ENCODE measurements around the gene KDM5C. TPM values are rescaled to one million over a fixed set of nuclear protein-coding genes. Genes with fewer than 3 reads are reported as not detected.

The KDM5C gene
- total RNA-seq, 3 donors from 2014 or later = 74.5 to 109 (median 80.2) TPM

DNA sequence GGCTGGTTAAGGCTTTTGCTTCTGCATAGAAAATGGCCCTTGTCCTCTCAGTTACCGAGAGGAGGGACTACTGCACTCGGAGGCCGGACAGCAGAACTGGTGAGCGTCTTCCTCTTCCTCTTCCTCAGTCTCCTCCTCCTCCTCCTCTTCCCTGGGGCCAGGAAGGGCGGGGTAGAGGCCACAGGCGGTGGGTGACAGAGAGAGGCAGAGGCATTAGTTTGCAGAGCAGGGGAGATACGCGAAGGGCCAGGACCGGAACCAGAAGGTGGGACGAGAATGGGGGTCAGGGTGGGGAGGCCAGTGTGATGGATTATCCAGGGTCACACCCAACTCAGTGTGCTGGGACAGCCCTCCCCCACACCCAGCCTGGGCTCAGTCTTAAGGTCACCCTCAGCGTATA lies 41.9 kb upstream of the KDM5C start:
- DNase-seq (no peak), ATAC-seq (no peak)
- intact Hi-C loops (cut with DNase I, micrococcal nuclease) = no loop called here
- Histone ChIP-seq H3K4me3 (no peak overlapping the region), H3K9me3 (no peaks in the 10 kb centered on the region), H3K4me1 (ENCODE audit: low read depth) (peaks cover 2% of the 10 kb centered on the region), H3K36me3 (ENCODE audit: low read depth) (no peaks in the 10 kb centered on the region)
- TF ChIP-seq, protein P1, sequence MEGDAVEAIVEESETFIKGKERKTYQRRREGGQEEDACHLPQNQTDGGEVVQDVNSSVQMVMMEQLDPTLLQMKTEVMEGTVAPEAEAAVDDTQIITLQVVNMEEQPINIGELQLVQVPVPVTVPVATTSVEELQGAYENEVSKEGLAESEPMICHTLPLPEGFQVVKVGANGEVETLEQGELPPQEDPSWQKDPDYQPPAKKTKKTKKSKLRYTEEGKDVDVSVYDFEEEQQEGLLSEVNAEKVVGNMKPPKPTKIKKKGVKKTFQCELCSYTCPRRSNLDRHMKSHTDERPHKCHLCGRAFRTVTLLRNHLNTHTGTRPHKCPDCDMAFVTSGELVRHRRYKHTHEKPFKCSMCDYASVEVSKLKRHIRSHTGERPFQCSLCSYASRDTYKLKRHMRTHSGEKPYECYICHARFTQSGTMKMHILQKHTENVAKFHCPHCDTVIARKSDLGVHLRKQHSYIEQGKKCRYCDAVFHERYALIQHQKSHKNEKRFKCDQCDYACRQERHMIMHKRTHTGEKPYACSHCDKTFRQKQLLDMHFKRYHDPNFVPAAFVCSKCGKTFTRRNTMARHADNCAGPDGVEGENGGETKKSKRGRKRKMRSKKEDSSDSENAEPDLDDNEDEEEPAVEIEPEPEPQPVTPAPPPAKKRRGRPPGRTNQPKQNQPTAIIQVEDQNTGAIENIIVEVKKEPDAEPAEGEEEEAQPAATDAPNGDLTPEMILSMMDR (IDR thresholded peaks at IDR 0.05) = no peak

DNA sequence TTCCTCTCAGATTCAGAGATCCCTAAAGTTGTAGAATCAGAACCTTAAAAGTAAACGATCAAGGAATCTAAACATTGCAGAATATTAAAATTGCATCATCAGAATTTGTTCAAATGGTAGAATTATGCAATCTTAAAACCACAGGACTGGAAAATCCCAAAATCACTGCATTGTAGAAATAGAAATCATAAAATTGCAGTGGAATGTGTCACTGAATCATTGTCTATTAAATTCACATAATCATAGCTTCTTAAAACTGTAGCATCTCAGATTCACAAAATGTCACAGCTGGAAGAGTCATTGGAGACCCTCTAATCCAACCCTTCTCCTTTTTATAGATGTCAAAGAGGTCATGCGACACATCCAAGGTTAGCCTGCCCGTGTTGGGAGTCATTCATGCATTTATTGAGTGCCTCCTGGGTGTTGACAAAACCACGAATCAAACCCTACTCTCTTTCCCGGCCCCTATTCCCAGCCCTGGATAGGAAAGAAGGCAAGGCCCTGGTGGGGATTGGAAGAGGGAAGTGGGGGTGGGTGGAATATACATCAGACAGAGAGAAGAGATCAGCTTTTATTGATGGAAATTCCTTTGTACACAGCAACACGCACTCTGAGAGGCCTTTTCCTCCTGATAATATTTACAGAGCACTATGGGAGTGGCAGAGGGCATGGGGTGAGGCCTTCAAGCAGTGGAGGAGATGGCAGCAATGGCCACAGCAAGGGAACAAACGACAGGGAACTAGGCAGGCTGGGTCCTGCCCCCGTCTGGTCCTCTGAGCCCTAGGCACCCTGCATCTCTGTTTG lies 41.0 kb upstream of the KDM5C start:
- ATAC-seq (peak; percentile 82), DNase-seq (peak in 1 of 3 donors; percentile 42)
- Histone ChIP-seq H3K4me1 (ENCODE audit: low read depth) (peaks cover 2% of the 10 kb centered on the region), H3K9me3 (no peaks in the 10 kb centered on the region), H3K36me3 (ENCODE audit: low read depth) (no peaks in the 10 kb centered on the region), H3K4me3 (no peak overlapping the region)
- TF ChIP-seq, protein P1 (IDR thresholded peaks at IDR 0.05) = no peak
- intact Hi-C loops (cut with DNase I, micrococcal nuclease) = no loop called here

DNA sequence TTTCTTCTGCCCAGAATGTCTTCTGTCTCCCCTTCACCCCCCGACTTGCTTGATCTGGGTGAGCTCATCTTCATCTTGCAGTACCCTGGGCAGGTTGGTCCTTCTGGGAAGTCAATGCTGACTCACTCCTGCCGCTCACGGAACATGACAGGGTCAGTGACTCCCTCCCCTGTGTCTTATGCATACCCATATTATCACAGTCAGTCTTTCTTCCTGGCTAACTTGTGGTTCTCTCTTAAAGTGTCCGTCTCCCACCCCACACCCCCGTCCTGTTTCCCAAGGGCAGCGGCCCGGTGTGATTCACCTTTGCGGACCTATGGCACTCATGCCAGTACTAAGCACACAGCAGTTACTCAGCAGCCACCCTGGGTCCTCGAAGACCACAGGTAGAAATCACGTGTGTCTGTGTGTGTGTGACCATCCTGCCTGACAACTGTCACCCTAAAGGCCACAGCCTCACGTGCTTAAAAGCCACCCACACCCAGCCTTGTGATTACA lies 38.6 kb upstream of the KDM5C start:
- peaks cover 2% of the 10 kb centered on the region for H3K4me1 ChIP-seq (ENCODE audit: low read depth)
- intact Hi-C loops (cut with DNase I, micrococcal nuclease) = no loop called here
- TF ChIP-seq, protein P1 (IDR thresholded peaks at IDR 0.05) = no peak
- no peaks in the 10 kb centered on the region for H3K9me3 ChIP-seq
- peak; percentile 3 for ATAC-seq
- H3K36me3 ChIP-seq (ENCODE audit: low read depth) = no peaks in the 10 kb centered on the region
- no peak overlapping the region for H3K4me3 ChIP-seq
- no peak for DNase-seq

DNA sequence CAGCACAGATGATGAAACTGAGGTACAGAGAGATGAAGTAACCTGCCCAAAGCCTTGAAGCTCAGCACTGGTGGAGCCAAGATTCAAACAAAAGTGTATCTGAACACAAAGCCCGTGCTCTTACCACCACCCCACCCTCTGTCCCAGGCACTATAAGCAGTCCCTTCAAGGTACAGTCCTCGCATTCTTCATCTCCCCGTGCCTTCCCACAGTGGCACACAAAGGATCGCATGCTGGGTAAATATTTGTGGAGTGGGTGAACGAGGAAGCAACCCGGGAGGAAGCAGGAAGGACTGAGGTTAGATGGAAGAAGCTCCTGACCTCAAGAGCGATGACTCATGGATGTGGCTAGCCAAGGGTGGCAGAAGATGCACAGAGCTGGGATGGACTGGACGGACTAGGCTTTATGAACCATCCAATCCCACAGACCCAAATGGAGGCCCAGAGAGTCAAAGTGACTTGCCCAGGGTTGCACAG lies 37.9 kb upstream of the KDM5C start:
- DNase-seq = peak in 1 of 3 donors; percentile 15
- intact Hi-C loops (cut with DNase I, micrococcal nuclease) = no loop called here
- no peaks in the 10 kb centered on the region for H3K9me3 ChIP-seq
- TF ChIP-seq, protein P1 (IDR thresholded peaks at IDR 0.05) = no peak
- no peak overlapping the region for H3K4me3 ChIP-seq
- ATAC-seq = peak; percentile 74
- peaks cover 2% of the 10 kb centered on the region for H3K4me1 ChIP-seq (ENCODE audit: low read depth)
- no peaks in the 10 kb centered on the region for H3K36me3 ChIP-seq (ENCODE audit: low read depth)

DNA sequence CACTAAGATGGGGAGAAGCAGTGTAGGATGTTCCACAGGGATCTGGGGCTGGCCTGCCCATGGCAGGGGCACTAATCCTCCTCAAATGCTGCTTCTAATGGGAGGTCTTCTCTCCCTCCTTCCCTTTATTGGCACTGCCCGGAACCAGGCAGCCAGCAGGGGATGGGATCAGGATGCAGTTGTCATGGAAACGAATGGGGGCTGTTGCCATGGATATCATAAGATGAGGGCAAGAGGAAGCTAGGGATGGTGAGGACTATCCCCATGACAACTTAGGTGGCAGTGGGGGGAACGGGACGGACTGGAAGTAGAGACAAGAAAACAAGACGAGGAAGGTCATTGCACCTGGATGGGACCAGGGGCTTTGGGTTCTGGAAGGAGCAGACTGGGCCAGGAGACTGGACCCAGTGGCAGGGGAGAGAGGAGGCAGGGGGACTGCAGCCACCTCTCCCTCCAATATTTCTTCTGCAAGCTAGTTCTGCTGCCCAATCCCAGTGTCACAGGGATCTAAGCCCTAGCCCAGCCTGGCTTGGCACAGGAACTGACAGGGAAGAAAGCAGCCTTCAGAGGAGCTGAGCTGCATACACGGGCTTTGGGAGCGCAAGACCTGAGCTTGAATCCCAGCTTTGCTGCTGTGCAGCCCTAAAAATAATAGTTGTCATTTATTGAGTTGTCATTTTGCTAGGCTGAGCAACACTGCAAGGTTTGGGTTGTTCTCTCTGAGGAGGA lies 37.3 kb upstream of the KDM5C start:
- Histone ChIP-seq H3K36me3 (ENCODE audit: low read depth) (no peaks in the 10 kb centered on the region), H3K4me3 (no peak overlapping the region), H3K4me1 (ENCODE audit: low read depth) (peaks cover 2% of the 10 kb centered on the region), H3K9me3 (no peaks in the 10 kb centered on the region)
- DNase-seq = no peak
- no peak for ATAC-seq
- intact Hi-C loops (cut with DNase I, micrococcal nuclease) = no loop called here
- TF ChIP-seq, protein P1 (IDR thresholded peaks at IDR 0.05) = no peak

Data from mucosa of descending colon (tissue), 3 donors.